Mesothelial cell of epicardium (in vitro differentiated cells): Measurements from ENCODE around the gene XKRX. TPM values are rescaled to one million over a fixed set of nuclear protein-coding genes. Genes with fewer than 3 reads are reported as not detected.
A peak's percentile ranks its signal among the peaks of the same experiment; 100 is the strongest.

ENCODE experiments used
- DNase-seq, 2 experiments: peaks; one replicate each; pipeline ENCODE4 v3.0.0; 2021; ENCODE audit warnings: low spot score in 2 of 2; ENCODE audit not compliant: unreplicated experiment in 2 of 2
- H3K27ac Mint-ChIP-seq: 2 replicates; pipeline ENCODE4 v1.8.0; 2021; ENCODE audit warnings: mixed read lengths
- H3K27me3 Mint-ChIP-seq: 2 replicates; pipeline ENCODE4 v1.8.0; 2021; ENCODE audit warnings: low read depth, mixed read lengths
- H3K36me3 Mint-ChIP-seq: 2 replicates; pipeline ENCODE4 v1.8.0; 2021; ENCODE audit warnings: mixed read lengths
- H3K4me1 Mint-ChIP-seq: 2 replicates; pipeline ENCODE4 v1.8.0; 2021; ENCODE audit warnings: mixed read lengths
- H3K4me3 Mint-ChIP-seq: 2 replicates; pipeline ENCODE4 v1.8.0; 2021; ENCODE audit warnings: mild to moderate bottlenecking, moderate library complexity, mixed read lengths
- H3K9me3 Mint-ChIP-seq: 2 replicates; pipeline ENCODE4 v1.8.0; 2021; ENCODE audit warnings: mixed read lengths
- CTCF ChIP-seq: fragments of 200-600 bp; sonication (generic); IDR thresholded peaks from one replicate; pipeline ENCODE4 v1.5.0; 2021; ENCODE audit warnings: antibody characterized with exemption; ENCODE audit not compliant: unreplicated experiment
- total RNA-seq: library from RNA; stranded (reverse); gene quantifications from 3 replicates; pipeline ENCODE4 v1.2.1, GENCODE V29; 2021

XKRX gene
- total RNA-seq, 1 donor from 2014 or later = 0.96 TPM

GRCh38 chrX:100871594-100872560, 56.8 kb downstream of the XKRX start:
- Mint-ChIP-seq H3K4me3 (no peak overlapping the region), H3K27me3 (no peaks in the 10 kb centered on the region), H3K4me1 (peaks cover 17% of the 10 kb centered on the region), H3K36me3 (no peaks in the 10 kb centered on the region), H3K27ac (peak overlapping the region; percentile 37), H3K9me3 (peaks cover 17% of the 10 kb centered on the region)
- no peak for DNase-seq
- no peak for TF ChIP-seq CTCF

GRCh38 chrX:100870527-100870926, 58.2 kb downstream of the XKRX start:
- Mint-ChIP-seq H3K27ac (no peak overlapping the region), H3K4me1 (peaks cover 17% of the 10 kb centered on the region), H3K4me3 (no peak overlapping the region), H3K9me3 (peaks cover 17% of the 10 kb centered on the region), H3K27me3 (no peaks in the 10 kb centered on the region), H3K36me3 (no peaks in the 10 kb centered on the region)
- DNase-seq = no peak
- no peak for TF ChIP-seq CTCF

GRCh38 chrX:100868273-100868672, 60.4 kb downstream of the XKRX start:
- no peaks in the 10 kb centered on the region for H3K27me3 Mint-ChIP-seq
- H3K4me3 Mint-ChIP-seq = no peak overlapping the region
- no peak for DNase-seq
- H3K36me3 Mint-ChIP-seq = no peaks in the 10 kb centered on the region
- peaks cover 17% of the 10 kb centered on the region for H3K9me3 Mint-ChIP-seq
- peaks cover 12% of the 10 kb centered on the region for H3K4me1 Mint-ChIP-seq
- TF ChIP-seq CTCF = no peak
- H3K27ac Mint-ChIP-seq = no peak overlapping the region

GRCh38 chrX:100864657-100865391, 63.9 kb downstream of the XKRX start:
- DNase-seq = no peak
- Mint-ChIP-seq H3K27me3 (no peaks in the 10 kb centered on the region), H3K9me3 (peaks cover 21% of the 10 kb centered on the region), H3K36me3 (no peaks in the 10 kb centered on the region), H3K4me3 (no peak overlapping the region), H3K4me1 (no peaks in the 10 kb centered on the region), H3K27ac (no peak overlapping the region)
- TF ChIP-seq CTCF = no peak

Other genes with a start within 250 kb of the XKRX start
- 1.2 TPM in 3 replicates for gene SYTL4, start 196.8 kb downstream of the XKRX start, total RNA-seq
- gene CSTF2, start 108.5 kb downstream of the XKRX start, total RNA-seq = 15.4 to 18.4 TPM (median 16.3 TPM) in 3 replicates
- gene NOX1, start 54.6 kb downstream of the XKRX start, total RNA-seq = not detected in 3 replicates
- not detected in 3 replicates for gene ARL13A, start 40.8 kb upstream of the XKRX start, total RNA-seq
- 18.1 to 20.7 TPM (median 18.2 TPM) in 3 replicates for gene TRMT2B, start 123.2 kb upstream of the XKRX start, total RNA-seq
- 6.2 to 6.8 TPM (median 6.7 TPM) in 3 replicates for gene TMEM35A, start 150.0 kb upstream of the XKRX start, total RNA-seq
- 7.7 to 9.6 TPM (median 8.3 TPM) in 3 replicates for gene CENPI, start 169.3 kb upstream of the XKRX start, total RNA-seq